Measurements from ENCODE around the gene CD160.
"Not testable (repeated sequence)": the region's sequence is repeated elsewhere in the genome, so short reads cannot be mapped to it uniquely, and the experiment has no call there.

DNA sequence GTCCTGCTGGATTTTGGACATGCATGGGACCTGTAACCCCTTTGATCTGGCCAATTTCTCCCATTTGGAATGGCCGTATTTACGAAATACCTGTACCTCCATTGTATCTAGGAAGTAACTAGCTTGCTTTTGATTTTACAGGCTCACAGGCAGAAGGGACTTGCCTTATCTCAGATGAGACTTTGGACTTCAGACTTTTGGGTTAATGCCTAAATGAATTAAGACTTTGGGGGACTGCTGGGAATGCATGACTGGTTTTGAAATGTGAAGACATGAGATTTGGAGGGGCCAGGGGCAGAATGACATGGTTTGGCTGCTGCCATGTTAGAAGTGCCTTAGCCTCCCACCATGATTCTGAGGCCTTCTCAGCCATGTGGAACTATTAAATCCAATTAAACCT lies 42.7 kb downstream of the CD160 start:
- TF ChIP-seq EZH2 (IDR thresholded peaks at IDR 0.05); POLR2AphosphoS5 (IDR thresholded peaks at IDR 0.05; ENCODE audit: borderline replicate concordance, low read depth, low read length); FOXP2 (optimal IDR thresholded peaks at IDR 0.05; ENCODE audit: control extremely low read depth, extremely low read length, insufficient read depth): not testable (repeated sequence)
